Neural progenitor cell (in vitro differentiated cells): ENCODE data around the gene EVL. TPM values are rescaled to one million over a fixed set of nuclear protein-coding genes. Genes with fewer than 3 reads are reported as not detected.

Experiments used
- DNase-seq: peaks from one replicate; pipeline ENCODE4 v3.0.0-alpha.2; 2016; ENCODE audit warnings: low spot score
- H2AFZ ChIP-seq: fragments of 200-600 bp; sonication (generic); replicated peaks from 2 replicates; pipeline ENCODE4 v1.6.1; 2016; ENCODE audit warnings: antibody characterized with exemption
- H3F3A ChIP-seq: fragments of 200-600 bp; sonication (generic); 2 replicates; pipeline ENCODE4 v1.6.1; 2016; ENCODE audit warnings: antibody characterized with exemption, low read depth
- H3K27ac ChIP-seq: fragments of 200-600 bp; sonication (generic); 2 replicates; pipeline ENCODE4 v1.5.1; 2016; ENCODE audit warnings: mild to moderate bottlenecking
- H3K27me3 ChIP-seq: fragments of 200-600 bp; sonication (generic); 2 replicates; pipeline ENCODE4 v1.6.1; 2016; ENCODE audit warnings: mild to moderate bottlenecking, moderate library complexity
- H3K36me3 ChIP-seq: fragments of 200-600 bp; sonication (generic); 2 replicates; pipeline ENCODE4 v1.5.1; 2016
- H3K4me1 ChIP-seq: fragments of 200-600 bp; sonication (generic); 2 replicates; pipeline ENCODE4 v1.6.1; 2016; ENCODE audit warnings: mixed run types
- H3K4me2 ChIP-seq: fragments of 200-600 bp; sonication (generic); 2 replicates; pipeline ENCODE4 v1.6.1; 2016
- H3K4me3 ChIP-seq: fragments of 200-600 bp; sonication (generic); 2 replicates; pipeline ENCODE4 v1.5.1; 2016
- H3K79me2 ChIP-seq: fragments of 200-600 bp; sonication (generic); 2 replicates; pipeline ENCODE4 v1.6.1; 2016; ENCODE audit warnings: low read depth
- H3K9ac ChIP-seq: fragments of 200-600 bp; sonication (generic); 2 replicates; pipeline ENCODE4 v1.6.1; 2016
- H3K9me3 ChIP-seq: fragments of 200-600 bp; sonication (generic); 2 replicates; pipeline ENCODE4 v1.5.1; 2016; ENCODE audit warnings: low read depth
- H4K20me1 ChIP-seq: fragments of 200-600 bp; sonication (generic); 2 replicates; pipeline ENCODE4 v1.6.1; 2016; ENCODE audit warnings: low read depth
- H3K27ac Mint-ChIP-seq: 3 replicates; pipeline ENCODE4 v1.8.0; 2021; ENCODE audit warnings: mixed read lengths
- H3K27me3 Mint-ChIP-seq: 2 replicates; pipeline ENCODE4 v1.8.0; 2022; ENCODE audit warnings: low read depth, mild to moderate bottlenecking, inconsistent platforms, moderate library complexity, mixed read lengths; ENCODE audit not compliant: insufficient read depth
- H3K36me3 Mint-ChIP-seq: 3 replicates; pipeline ENCODE4 v1.8.0; 2021; ENCODE audit warnings: mixed read lengths
- H3K4me1 Mint-ChIP-seq: 3 replicates; pipeline ENCODE4 v1.8.0; 2021; ENCODE audit warnings: mixed read lengths
- H3K4me3 Mint-ChIP-seq: 3 replicates; pipeline ENCODE4 v1.8.0; 2021; ENCODE audit warnings: mild to moderate bottlenecking, moderate library complexity, mixed read lengths
- H3K9me3 Mint-ChIP-seq: 3 replicates; pipeline ENCODE4 v1.8.0; 2020; ENCODE audit warnings: mixed read lengths
- EZH2 ChIP-seq: fragments of 200-600 bp; sonication (generic); IDR thresholded peaks from 2 replicates; pipeline ENCODE4 v1.6.1; 2017; ENCODE audit warnings: antibody characterized with exemption, mild to moderate bottlenecking, moderate library complexity
- EZH2phosphoT487 ChIP-seq: fragments of 200-600 bp; sonication (generic); IDR thresholded peaks from 2 replicates; pipeline ENCODE4 v1.6.1; 2017; ENCODE audit warnings: antibody characterized with exemption
- total RNA-seq: library from RNA; depleted of rRNA; stranded (reverse); fragments of >200 nt; gene quantifications from 2 replicates; pipeline ENCODE4 v1.2.3, GENCODE V29; 2015; ENCODE audit warnings: low replicate concordance
- TF ChIP-seq, protein P1 (sequence below): fragments of 200-600 bp; sonication (generic); IDR thresholded peaks from 2 replicates; pipeline ENCODE4 v1.5.1; 2017; ENCODE audit warnings: antibody characterized with exemption, mild to moderate bottlenecking

EVL gene
- total RNA-seq, 1 donor from 2014 or later, result 49.2 TPM

GRCh38 chr14:100052819-100053218, 12.4 kb upstream of the EVL start:
- H3F3A ChIP-seq, result no peaks in the 10 kb centered on the region

DNA sequence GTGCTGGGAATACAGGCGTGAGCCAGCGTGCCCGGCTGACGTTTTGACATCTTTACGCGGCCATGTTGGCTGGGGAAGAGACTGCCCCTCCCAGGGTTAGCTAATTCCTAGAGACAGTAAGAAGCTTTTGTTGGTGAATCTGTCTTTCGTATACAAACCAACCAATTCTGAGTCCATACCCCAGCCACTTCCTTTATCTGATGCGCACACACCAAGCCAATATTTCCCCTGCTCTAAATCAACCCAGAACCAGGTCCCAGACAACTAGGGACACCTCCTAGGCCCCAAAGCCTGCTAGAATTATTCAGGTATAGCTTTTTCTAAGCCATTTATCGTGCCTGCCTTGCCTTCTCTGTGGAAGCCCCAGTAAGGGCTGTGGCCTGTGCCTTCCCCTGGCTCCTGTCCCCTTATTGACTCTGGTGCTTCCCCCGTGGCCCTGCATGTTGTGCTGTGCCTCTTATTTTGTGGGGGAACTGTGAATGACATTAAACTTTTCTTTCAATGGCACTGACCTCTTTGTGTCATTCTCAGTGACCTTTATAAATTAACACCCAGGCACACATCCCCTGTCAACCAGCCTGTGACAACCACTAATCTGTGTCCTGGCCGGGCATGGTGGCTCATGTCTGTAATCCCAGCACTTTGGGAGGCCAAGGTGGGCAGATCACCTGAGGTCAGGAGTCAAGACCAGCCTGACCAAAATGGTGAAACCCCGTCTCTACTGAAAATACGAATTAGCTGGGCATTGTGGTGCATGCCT, 10.7 kb upstream of the EVL start:
- Mint-ChIP-seq H3K9me3 (peaks cover 6% of the 10 kb centered on the region), H3K27me3 (peaks cover 4% of the 10 kb centered on the region), H3K27ac (no peak overlapping the region), H3K4me3 (no peak overlapping the region), H3K36me3 (peaks cover 12% of the 10 kb centered on the region), H3K4me1 (peaks cover 7% of the 10 kb centered on the region)
- Histone ChIP-seq H3K4me3 (no peak overlapping the region), H3K4me1 (no peaks in the 10 kb centered on the region), H3K4me2 (no peak overlapping the region), H3F3A (no peaks in the 10 kb centered on the region), H3K27ac (no peak overlapping the region), H3K79me2 (peaks cover 15% of the 10 kb centered on the region), H3K9me3 (no peaks in the 10 kb centered on the region), H3K36me3 (no peaks in the 10 kb centered on the region), H4K20me1 (peaks cover 37% of the 10 kb centered on the region), H2AFZ (no peak overlapping the region), H3K9ac (no peak overlapping the region), H3K27me3 (no peaks in the 10 kb centered on the region)
- DNase-seq, result no peak
- no peak for TF ChIP-seq EZH2phosphoT487
- no peak for TF ChIP-seq EZH2
- TF ChIP-seq, protein P1, sequence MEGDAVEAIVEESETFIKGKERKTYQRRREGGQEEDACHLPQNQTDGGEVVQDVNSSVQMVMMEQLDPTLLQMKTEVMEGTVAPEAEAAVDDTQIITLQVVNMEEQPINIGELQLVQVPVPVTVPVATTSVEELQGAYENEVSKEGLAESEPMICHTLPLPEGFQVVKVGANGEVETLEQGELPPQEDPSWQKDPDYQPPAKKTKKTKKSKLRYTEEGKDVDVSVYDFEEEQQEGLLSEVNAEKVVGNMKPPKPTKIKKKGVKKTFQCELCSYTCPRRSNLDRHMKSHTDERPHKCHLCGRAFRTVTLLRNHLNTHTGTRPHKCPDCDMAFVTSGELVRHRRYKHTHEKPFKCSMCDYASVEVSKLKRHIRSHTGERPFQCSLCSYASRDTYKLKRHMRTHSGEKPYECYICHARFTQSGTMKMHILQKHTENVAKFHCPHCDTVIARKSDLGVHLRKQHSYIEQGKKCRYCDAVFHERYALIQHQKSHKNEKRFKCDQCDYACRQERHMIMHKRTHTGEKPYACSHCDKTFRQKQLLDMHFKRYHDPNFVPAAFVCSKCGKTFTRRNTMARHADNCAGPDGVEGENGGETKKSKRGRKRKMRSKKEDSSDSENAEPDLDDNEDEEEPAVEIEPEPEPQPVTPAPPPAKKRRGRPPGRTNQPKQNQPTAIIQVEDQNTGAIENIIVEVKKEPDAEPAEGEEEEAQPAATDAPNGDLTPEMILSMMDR, result no peak

More at GRCh38 chr14:100052819-100053218, 12.4 kb upstream of the EVL start:
- H3K4me3 ChIP-seq, result no peak overlapping the region
- Mint-ChIP-seq H3K36me3 (peaks cover 3% of the 10 kb centered on the region), H3K27ac (no peak overlapping the region), H3K4me1 (peaks cover 10% of the 10 kb centered on the region), H3K27me3 (peaks cover 4% of the 10 kb centered on the region), H3K9me3 (no peaks in the 10 kb centered on the region), H3K4me3 (no peak overlapping the region)
- H3K4me2 ChIP-seq, result no peak overlapping the region
- no peak overlapping the region for H2AFZ ChIP-seq
- H4K20me1 ChIP-seq, result peaks cover 43% of the 10 kb centered on the region
- H3K27ac ChIP-seq, result no peak overlapping the region
- no peaks in the 10 kb centered on the region for H3K36me3 ChIP-seq
- H3K9me3 ChIP-seq, result no peaks in the 10 kb centered on the region
- H3K9ac ChIP-seq, result no peak overlapping the region
- TF ChIP-seq, protein P1, result no peak
- TF ChIP-seq EZH2 (no peak), EZH2phosphoT487 (no peak)
- no peak for DNase-seq
- H3K27me3 ChIP-seq, result no peaks in the 10 kb centered on the region
- no peaks in the 10 kb centered on the region for H3K4me1 ChIP-seq
- H3K79me2 ChIP-seq, result peaks cover 19% of the 10 kb centered on the region

- Histone ChIP-seq H3K27me3 (no peaks in the 10 kb centered on the region), H3K27ac (no peak overlapping the region), H4K20me1 (peaks cover 35% of the 10 kb centered on the region), H3K4me1 (no peaks in the 10 kb centered on the region), H3K4me3 (no peak overlapping the region), H3F3A (no peaks in the 10 kb centered on the region), H3K9me3 (no peaks in the 10 kb centered on the region), H3K4me2 (no peak overlapping the region), H3K36me3 (no peaks in the 10 kb centered on the region), H3K79me2 (peaks cover 11% of the 10 kb centered on the region), H2AFZ (no peak overlapping the region), H3K9ac (no peak overlapping the region)
- Mint-ChIP-seq H3K9me3 (peaks cover 16% of the 10 kb centered on the region), H3K27me3 (peaks cover 2% of the 10 kb centered on the region), H3K4me3 (no peak overlapping the region), H3K27ac (no peak overlapping the region), H3K4me1 (peaks cover 7% of the 10 kb centered on the region), H3K36me3 (peaks cover 19% of the 10 kb centered on the region)
- TF ChIP-seq, protein P1, result no peak
- TF ChIP-seq EZH2phosphoT487, result no peak
- TF ChIP-seq EZH2, result no peak
- no peak for DNase-seq
These were observed 8.8 kb upstream of the EVL start for GRCh38 chr14:100056431-100056830.
